ENCODE data around the gene TCF25. TPM values are rescaled to one million over a fixed set of nuclear protein-coding genes. Genes with fewer than 3 reads are reported as not detected.

Gene TCF25
- total RNA-seq, 1 experiment from 2014 or later = 155 TPM

- H3K9me3 Mint-ChIP-seq = no peaks in the 10 kb centered on the region
- POLR2A ChIA-PET = interaction anchor here (0.7 to 1.4 kb wide), 3 partner anchors 48 to 87 kb away, joined by 3 read pairs; partner anchors contain the start of gene TCF25
- H3K36me3 Mint-ChIP-seq = peaks cover 9% of the 10 kb centered on the region; the same call in 1 of the 2 replicates
- H3K27ac Mint-ChIP-seq = no peak overlapping the region
- ATAC-seq = no peak
- no peak for TF ChIP-seq CREM (CRISPR knock-in tag; IDR thresholded peaks at IDR 0.05)
- TF ChIP-seq ZNF121 (CRISPR knock-in tag; IDR thresholded peaks at IDR 0.05) = 0 out of 2 replicates have a peak, but pooled peaks have one; percentile 49
- TF ChIP-seq ATF3 (CRISPR knock-in tag; conservative IDR thresholded peaks at IDR 0.05) = no peak
- TF ChIP-seq, protein P1, sequence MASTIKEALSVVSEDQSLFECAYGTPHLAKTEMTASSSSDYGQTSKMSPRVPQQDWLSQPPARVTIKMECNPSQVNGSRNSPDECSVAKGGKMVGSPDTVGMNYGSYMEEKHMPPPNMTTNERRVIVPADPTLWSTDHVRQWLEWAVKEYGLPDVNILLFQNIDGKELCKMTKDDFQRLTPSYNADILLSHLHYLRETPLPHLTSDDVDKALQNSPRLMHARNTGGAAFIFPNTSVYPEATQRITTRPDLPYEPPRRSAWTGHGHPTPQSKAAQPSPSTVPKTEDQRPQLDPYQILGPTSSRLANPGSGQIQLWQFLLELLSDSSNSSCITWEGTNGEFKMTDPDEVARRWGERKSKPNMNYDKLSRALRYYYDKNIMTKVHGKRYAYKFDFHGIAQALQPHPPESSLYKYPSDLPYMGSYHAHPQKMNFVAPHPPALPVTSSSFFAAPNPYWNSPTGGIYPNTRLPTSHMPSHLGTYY (CRISPR knock-in tag; IDR thresholded peaks at IDR 0.05) = no peak
- TF ChIP-seq ETV6 (CRISPR knock-in tag; IDR thresholded peaks at IDR 0.05) = no peak
- TF ChIP-seq EMX1 (CRISPR knock-in tag; IDR thresholded peaks at IDR 0.05) = no peak
- TF ChIP-seq FOXP1 (CRISPR knock-in tag; IDR thresholded peaks at IDR 0.05; ENCODE audit: borderline replicate concordance) = no peak
- peak overlapping the region; percentile 67 for H3K4me3 Mint-ChIP-seq
- no peak for DNase-seq (ENCODE audit: low spot score)
- CTCF ChIA-PET = interaction anchor here (1.0 to 5.7 kb wide), 12 partner anchors 15 to 283 kb away, joined by 3 to 70 read pairs (median 4); partner anchors contain the start of genes DBNDD1, DEF8 and TCF25
- H3K27me3 Mint-ChIP-seq (ENCODE audit: low read depth) = peaks cover 21% of the 10 kb centered on the region
- peaks cover 16% of the 10 kb centered on the region for H3K4me1 Mint-ChIP-seq
These were observed 51.5 kb downstream of the TCF25 start for GRCh38 chr16:89924925-89925307.

GRCh38 chr16:89925596-89926079 is 52.2 kb downstream of the TCF25 start:
- peak overlapping the region; percentile 67 for H3K4me3 Mint-ChIP-seq
- ChIA-PET POLR2A (interaction anchor here (0.7 to 1.4 kb wide), 4 partner anchors 22 to 93 kb away, joined by 3 to 4 read pairs (median 3); partner anchors contain the start of gene TCF25), CTCF (interaction anchor here (0.5 to 5.7 kb wide), 11 partner anchors 16 to 226 kb away, joined by 3 to 70 read pairs (median 5); partner anchors contain the start of genes DBNDD1, DEF8 and TCF25)
- H3K27me3 Mint-ChIP-seq (ENCODE audit: low read depth) = peaks cover 15% of the 10 kb centered on the region
- no peak overlapping the region for H3K27ac Mint-ChIP-seq
- no peak for ATAC-seq
- no peaks in the 10 kb centered on the region for H3K9me3 Mint-ChIP-seq
- TF ChIP-seq ATF2 (CRISPR knock-in tag; IDR thresholded peaks at IDR 0.05; ENCODE audit: borderline replicate concordance, low read depth) (no peak), ARID4B (CRISPR knock-in tag; IDR thresholded peaks at IDR 0.05; ENCODE audit: borderline replicate concordance) (peak; percentile 65; the same call in 1 of the 2 replicates), MYBL2 (CRISPR knock-in tag; IDR thresholded peaks at IDR 0.05) (peak; percentile 9; the same call in 1 of the 2 replicates), HMGXB4 (CRISPR knock-in tag; IDR thresholded peaks at IDR 0.05) (peak; percentile 38; the same call in 1 of the 2 replicates)
- peak; percentile 53 for DNase-seq (ENCODE audit: low spot score)
- H3K36me3 Mint-ChIP-seq = peaks cover 11% of the 10 kb centered on the region; the same call in 1 of the 2 replicates
- peaks cover 15% of the 10 kb centered on the region for H3K4me1 Mint-ChIP-seq
